HCT116 (cell line): ENCODE results near the gene ECE2.

ENCODE experiments used
- CTCF ChIP-seq, 3 experiments: fragments of 200-600 bp in 1 of 3; sonication (generic) in 1 of 3; IDR thresholded peaks in 2 of 3; conservative IDR thresholded peaks in 1 of 3; 2 replicates each; pipeline ENCODE4 v1.5.1; 2012 to 2017; ENCODE audit warnings: low read depth in 2 of 3, low read length in 2 of 3, antibody characterized with exemption in 1 of 3, borderline replicate concordance in 1 of 3, control low read depth in 1 of 3, mild to moderate bottlenecking in 1 of 3, mixed read lengths in 1 of 3, mixed run types in 1 of 3, moderate library complexity in 1 of 3; ENCODE audit not compliant: insufficient read depth in 1 of 3
- EZH2 ChIP-seq: fragments of 200-600 bp; sonication (generic); IDR thresholded peaks from 2 replicates; pipeline ENCODE4 v1.6.1; 2017; ENCODE audit warnings: antibody characterized with exemption, mixed run types
- EZH2phosphoT487 ChIP-seq: fragments of 200-600 bp; IDR thresholded peaks from 2 replicates; pipeline ENCODE4 v1.6.1; 2018; ENCODE audit warnings: antibody characterized with exemption, borderline replicate concordance
- FOSL1 ChIP-seq: IDR thresholded peaks from 2 replicates; pipeline ENCODE4 v1.6.1; 2012; ENCODE audit warnings: low read depth
- POLR2AphosphoS5 ChIP-seq: IDR thresholded peaks from 2 replicates; pipeline ENCODE4 v1.6.1; 2011; ENCODE audit warnings: mild to moderate bottlenecking, low read depth, low read length, moderate library complexity
- REST ChIP-seq: IDR thresholded peaks from 2 replicates; pipeline ENCODE4 v1.6.1; 2012; ENCODE audit warnings: low read depth
- TCF7L2 ChIP-seq: IDR thresholded peaks from 2 replicates; pipeline ENCODE4 v1.7.0; 2011; ENCODE audit warnings: borderline replicate concordance, inconsistent platforms; ENCODE audit not compliant: insufficient read depth, insufficient read length; ENCODE audit errors: extremely low read depth
- YY1 ChIP-seq: IDR thresholded peaks from 2 replicates; pipeline ENCODE4 v1.6.1; 2011; ENCODE audit warnings: low read length, low read depth, moderate library complexity, mild to moderate bottlenecking; ENCODE audit not compliant: insufficient replicate concordance; ENCODE audit errors: extremely low read depth
- ZBTB33 ChIP-seq: IDR thresholded peaks from 2 replicates; pipeline ENCODE4 v1.6.1; 2011; ENCODE audit warnings: mild to moderate bottlenecking, low read length, moderate library complexity; ENCODE audit not compliant: insufficient replicate concordance; ENCODE audit errors: extremely low read depth
- TF ChIP-seq, protein P1 (sequence below): IDR thresholded peaks from 2 replicates; pipeline ENCODE4 v1.6.1; 2012

- TF ChIP-seq EZH2phosphoT487 = no peak
- TF ChIP-seq POLR2AphosphoS5 = no peak
- TF ChIP-seq CTCF (IDR thresholded peaks at IDR 0.05 in 2 of 3, conservative IDR thresholded peaks at IDR 0.05 in 1 of 3; ENCODE audit: borderline replicate concordance in 1 of 3, insufficient read depth in 1 of 3, low read depth in 2 of 3, low read length in 2 of 3) = no peak
- no peak for TF ChIP-seq REST
- TF ChIP-seq, protein P1, sequence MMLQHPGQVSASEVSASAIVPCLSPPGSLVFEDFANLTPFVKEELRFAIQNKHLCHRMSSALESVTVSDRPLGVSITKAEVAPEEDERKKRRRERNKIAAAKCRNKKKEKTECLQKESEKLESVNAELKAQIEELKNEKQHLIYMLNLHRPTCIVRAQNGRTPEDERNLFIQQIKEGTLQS = no peak
- TF ChIP-seq TCF7L2 = no peak
- no peak for TF ChIP-seq ZBTB33
- no peak for TF ChIP-seq EZH2
- TF ChIP-seq YY1 = no peak
- no peak for TF ChIP-seq FOSL1
Measured at GRCh38 chr3:184242297-184242685, 33.5 kb upstream of the ECE2 start.
